Measurements from ENCODE around the gene PRPF6.
"Not testable (repeated sequence)": the region's sequence is repeated elsewhere in the genome, so short reads cannot be mapped to it uniquely, and the experiment has no call there.

PRPF6 gene

DNA sequence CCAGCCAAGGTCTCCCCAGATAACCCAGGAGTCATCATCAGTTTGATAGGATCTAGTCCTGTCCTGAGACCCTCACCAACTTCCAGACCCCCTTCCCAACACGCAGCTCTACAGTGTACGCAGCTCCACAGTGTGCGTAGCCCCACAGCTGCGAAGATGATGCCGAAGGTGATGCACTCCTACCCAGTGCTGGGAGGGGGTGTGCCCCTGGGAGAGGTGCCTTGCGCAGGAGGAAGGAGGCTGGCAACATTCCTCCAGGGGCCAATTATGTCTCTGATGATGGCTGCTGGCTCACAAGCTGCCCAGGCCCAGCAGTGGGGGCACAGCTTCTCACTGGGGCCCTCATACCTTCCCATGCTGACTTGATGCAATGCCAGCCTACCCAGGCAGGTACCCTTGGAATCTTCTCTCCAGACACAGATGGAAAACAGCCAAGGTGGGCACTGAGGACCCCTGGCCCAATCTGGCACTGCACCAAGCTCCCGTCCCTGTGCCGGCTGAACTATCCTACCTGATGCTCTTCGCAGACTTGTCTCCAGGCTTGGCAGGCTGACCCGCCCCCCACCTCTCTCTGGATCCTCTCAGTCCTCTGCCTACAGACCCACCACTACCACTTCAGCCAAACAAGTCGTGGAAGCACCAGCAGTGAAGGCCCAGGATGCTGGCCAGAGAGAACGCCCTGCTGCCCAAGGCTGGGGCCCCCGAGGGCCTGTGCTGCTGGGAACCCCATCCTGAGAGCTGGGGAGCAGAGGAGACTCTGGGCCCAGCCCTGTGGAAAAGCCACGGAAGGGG lies 12.6 kb upstream of the PRPF6 start:
- peak overlapping the region; percentile 65 for H3K4me3 ChIP-seq (ENCODE audit: low read depth, low read length)

DNA sequence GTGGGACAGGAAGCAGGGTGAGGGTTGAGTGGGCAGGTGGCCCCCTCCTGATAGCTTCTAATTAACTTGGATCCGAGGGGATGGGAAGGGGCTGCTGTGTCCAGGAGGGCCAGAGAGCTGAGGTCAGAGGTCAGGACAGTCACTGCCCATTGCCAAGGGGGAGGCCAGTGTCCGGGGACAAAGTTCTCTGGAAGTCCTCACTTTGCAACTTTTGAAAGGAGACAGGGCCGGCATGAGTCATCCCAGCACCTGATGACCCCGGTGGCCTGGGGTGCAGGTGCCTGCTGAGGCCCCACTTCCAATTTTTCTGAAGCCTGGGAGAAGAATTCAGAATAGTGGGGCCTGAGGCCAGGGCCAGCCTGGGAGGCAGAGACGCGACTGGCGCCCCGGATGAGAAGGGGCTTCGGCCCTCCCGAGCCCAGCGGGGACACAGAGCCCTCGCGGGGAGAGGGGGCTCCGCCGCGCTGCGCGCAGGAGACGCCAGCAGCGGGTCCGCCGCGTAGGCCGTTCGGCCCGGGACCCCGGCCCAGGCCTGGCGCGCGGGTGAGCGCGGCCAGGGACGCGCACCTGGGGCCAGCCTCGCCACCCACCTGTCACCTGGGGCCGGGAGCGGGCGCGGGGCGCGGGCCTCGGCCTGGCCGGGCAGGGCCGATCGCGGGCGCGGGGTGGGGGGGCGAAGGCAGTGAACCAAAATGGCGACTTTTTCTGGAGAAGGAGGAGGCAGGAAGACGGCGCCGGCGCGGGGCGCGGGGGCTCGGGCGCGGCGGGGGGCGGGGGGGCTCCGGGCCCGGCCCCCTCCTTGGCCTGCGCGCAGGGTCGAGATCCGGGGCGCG lies 11.8 kb upstream of the PRPF6 start:
- H3K4me3 ChIP-seq (ENCODE audit: low read depth, low read length), result peak overlapping the region; percentile 65
- TF ChIP-seq, protein P1, sequence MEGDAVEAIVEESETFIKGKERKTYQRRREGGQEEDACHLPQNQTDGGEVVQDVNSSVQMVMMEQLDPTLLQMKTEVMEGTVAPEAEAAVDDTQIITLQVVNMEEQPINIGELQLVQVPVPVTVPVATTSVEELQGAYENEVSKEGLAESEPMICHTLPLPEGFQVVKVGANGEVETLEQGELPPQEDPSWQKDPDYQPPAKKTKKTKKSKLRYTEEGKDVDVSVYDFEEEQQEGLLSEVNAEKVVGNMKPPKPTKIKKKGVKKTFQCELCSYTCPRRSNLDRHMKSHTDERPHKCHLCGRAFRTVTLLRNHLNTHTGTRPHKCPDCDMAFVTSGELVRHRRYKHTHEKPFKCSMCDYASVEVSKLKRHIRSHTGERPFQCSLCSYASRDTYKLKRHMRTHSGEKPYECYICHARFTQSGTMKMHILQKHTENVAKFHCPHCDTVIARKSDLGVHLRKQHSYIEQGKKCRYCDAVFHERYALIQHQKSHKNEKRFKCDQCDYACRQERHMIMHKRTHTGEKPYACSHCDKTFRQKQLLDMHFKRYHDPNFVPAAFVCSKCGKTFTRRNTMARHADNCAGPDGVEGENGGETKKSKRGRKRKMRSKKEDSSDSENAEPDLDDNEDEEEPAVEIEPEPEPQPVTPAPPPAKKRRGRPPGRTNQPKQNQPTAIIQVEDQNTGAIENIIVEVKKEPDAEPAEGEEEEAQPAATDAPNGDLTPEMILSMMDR (IDR thresholded peaks at IDR 0.05; ENCODE audit: borderline replicate concordance, insufficient read depth, low read depth, low read length), result no peak

More for the DNA sequence above, 12.6 kb upstream of the PRPF6 start:
- TF ChIP-seq, protein P1 (IDR thresholded peaks at IDR 0.05; ENCODE audit: borderline replicate concordance, insufficient read depth, low read depth, low read length), result no peak

DNA sequence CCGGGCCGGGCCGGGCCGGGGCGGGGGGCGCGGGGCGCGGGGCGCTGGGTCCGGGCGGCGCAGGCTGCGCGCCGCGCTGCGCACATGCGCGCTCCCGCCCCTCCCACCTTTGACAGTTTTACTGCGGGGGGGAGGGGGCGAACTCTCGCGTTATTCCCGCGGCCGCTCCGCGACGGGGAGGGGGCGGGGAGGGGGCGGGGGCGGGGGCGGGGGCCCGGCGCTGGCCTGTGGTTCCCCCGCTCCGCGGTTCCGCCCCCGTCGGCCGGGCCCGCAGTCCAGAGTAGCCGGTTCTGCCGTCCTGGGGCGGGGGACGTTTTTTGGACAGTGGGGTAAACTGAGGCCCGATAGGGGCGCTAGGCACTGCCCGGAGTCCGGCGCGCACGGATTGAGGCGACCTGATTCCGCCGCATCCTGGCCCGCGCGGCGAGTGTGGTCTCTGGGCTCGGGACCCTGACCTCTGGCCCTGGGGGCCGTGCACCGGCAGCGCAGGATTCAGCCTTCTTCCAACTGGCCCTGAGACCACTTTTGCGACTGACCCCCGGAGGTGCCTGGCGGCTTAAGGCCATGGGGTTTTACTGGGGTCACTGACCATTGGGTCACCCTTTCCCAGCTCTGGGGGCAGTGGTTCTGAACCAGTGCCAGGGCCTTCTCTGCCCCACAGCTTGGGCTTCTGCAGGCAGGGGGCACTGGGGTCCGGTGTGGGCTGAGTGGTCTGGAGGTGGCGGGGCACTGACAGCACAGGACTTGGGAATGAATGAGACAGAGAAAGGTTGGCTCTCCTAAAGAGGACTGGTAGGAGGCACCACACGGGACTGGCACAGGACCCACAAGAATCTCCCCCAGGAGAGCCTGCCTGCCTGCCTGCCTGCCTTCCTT lies 10.9 kb upstream of the PRPF6 start, which contains the start of gene ZNF512B:
ZNF512B (minus strand) TSS at position 93 of the 876 bp plus-strand sequence. CDS start 1,980 bp downstream, outside the sequence.
- peak within 1 kb of the TSS; percentile 65 for H3K4me3 ChIP-seq (ENCODE audit: low read depth, low read length)
- TF ChIP-seq, protein P1 (IDR thresholded peaks at IDR 0.05; ENCODE audit: borderline replicate concordance, insufficient read depth, low read depth, low read length), result no peak

DNA sequence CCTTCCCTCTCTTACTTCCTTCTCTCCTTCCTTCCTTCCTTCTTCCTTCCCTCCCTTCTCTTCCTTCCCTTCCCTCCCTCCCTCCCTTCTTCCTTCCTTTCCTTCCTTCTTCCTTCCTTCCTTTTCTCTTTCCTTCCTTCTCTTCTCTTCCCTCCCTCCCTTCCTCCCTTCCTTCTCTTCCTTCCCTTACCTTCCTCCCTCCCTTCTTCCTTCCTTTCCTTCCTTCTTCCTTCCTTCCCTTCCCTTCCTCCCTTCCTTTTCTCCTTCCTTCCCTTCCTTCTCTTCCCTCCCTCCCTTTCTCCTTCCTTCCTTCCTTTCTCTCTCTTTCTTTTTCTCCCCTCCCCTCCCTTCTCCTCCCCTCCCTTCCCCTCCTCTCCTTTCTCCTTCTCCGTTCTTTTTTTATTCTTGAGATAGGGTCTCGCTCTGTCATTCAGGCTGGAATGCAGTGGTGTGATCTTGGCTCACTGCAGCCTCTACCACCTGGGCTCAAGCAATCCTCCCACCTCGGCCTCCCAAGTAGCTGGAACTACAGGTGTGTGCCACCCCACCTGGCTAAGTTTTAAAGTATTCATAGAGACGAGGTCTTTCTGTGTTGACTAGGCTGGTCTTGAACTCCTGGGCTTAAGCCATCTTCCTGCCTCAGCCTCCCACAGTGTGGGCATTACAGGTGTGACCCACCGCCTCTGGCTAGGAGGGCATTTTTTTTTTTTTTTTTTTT lies 10.1 kb upstream of the PRPF6 start:
- H3K4me3 ChIP-seq (ENCODE audit: low read depth, low read length), result no peak overlapping the region
- TF ChIP-seq, protein P1 (IDR thresholded peaks at IDR 0.05; ENCODE audit: borderline replicate concordance, insufficient read depth, low read depth, low read length), result no peak

DNA sequence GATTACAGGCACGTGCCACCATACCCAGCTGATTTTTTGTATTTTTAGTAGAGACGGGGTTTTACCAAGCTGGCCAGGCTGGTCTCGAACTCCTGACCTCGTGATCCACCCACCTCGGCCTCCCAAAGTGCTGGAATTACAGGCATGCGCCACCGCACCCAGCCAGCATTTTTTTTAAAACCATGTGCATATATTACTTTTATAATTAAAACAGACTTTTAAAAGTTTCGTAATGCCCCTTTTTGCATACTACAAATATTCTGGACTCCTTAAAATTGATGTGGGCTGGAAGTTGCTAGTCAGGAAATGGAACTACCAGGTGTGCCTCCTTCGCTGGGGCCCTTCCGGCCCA lies 9.0 kb upstream of the PRPF6 start:
- not testable (repeated sequence) for H3K4me3 ChIP-seq (ENCODE audit: low read depth, low read length)

DNA sequence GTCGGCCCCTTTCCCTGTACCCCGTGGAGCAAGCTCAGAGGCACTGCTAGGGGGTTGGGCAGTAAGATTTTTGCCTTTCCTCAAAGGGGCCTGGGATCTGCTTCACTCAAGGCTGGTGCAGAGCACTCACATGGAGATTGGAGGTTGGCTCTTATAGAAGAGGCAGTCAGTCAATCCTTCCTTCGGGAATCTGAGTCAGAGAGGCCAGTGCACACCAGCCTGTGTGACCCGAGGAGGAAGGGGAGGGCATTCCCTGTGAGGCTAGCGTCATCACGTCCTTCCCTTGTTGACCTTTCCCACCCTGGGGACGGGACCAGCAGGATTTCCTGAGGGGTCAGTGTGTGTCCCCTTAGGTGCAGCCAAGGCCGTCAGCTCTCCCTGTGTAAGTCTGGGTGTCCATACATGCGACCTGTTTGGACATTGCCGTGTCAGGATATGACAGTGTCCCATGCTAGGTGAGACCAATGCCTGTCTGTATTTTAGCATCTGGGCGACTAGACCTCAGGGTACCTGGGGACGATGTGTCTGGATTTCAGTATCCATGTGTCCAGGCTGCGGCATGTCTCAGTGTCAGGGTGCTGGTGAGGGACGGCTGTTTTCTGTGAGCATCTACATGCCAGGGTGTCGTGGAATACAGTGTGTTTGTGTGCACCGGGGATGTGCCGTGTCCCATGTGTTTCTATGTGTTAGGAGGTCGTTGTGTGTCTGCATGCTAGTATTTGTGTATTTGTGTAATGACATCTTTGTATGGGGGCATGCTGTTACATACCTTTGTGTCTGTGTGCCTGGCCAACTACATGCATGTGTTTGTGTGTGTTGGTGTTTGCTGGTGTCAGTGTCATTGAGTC lies 8.4 kb upstream of the PRPF6 start:
- TF ChIP-seq, protein P1 (IDR thresholded peaks at IDR 0.05; ENCODE audit: borderline replicate concordance, insufficient read depth, low read depth, low read length), result no peak
- no peak overlapping the region for H3K4me3 ChIP-seq (ENCODE audit: low read depth, low read length)
